Cardiac fibroblast (primary cell): ENCODE results near the gene STX8.
A peak's percentile ranks its signal among the peaks of the same experiment; 100 is the strongest.

ENCODE experiments used
- DNase-seq, 2 donors: peaks; one replicate each; pipeline versions ENCODE4 v3.0.0 to v3.0.0-alpha.2; 2010; ENCODE audit warnings: low read depth in 2 of 2
- H3K4me3 ChIP-seq, 2 donors: replicated peaks in 1 of 2; 1 replicate in 1 of 2; 2 replicates in 1 of 2; pipeline ENCODE4 v1.5.1; 2011; ENCODE audit warnings: low read depth in 2 of 2, low read length in 2 of 2, mild to moderate bottlenecking in 2 of 2, moderate library complexity in 1 of 2
- CTCF ChIP-seq: IDR thresholded peaks from one replicate; pipeline ENCODE4 v1.5.1; 2011; ENCODE audit warnings: low read depth, mild to moderate bottlenecking, low read length, inconsistent platforms

STX8 gene

GRCh38 chr17:9298135-9298534, 277.5 kb downstream of the STX8 start:
- no peak for TF ChIP-seq CTCF
- H3K4me3 ChIP-seq: no peak overlapping the region
- DNase-seq: no peak

GRCh38 chr17:9294661-9295210, 280.9 kb downstream of the STX8 start:
- TF ChIP-seq CTCF: no peak
- no peak overlapping the region for H3K4me3 ChIP-seq
- no peak for DNase-seq

GRCh38 chr17:9292561-9292941, 283.1 kb downstream of the STX8 start:
- TF ChIP-seq CTCF: no peak
- H3K4me3 ChIP-seq: no peak overlapping the region
- DNase-seq: no peak

GRCh38 chr17:9291912-9292560, 283.6 kb downstream of the STX8 start:
- TF ChIP-seq CTCF: peak; percentile 69
- DNase-seq: peak in 1 of 2 donors; percentile 33
- no peak overlapping the region for H3K4me3 ChIP-seq

- H3K4me3 ChIP-seq: no peak overlapping the region
- DNase-seq: no peak
- TF ChIP-seq CTCF: no peak
Measured at GRCh38 chr17:9290226-9290613, 285.4 kb downstream of the STX8 start.

DNA sequence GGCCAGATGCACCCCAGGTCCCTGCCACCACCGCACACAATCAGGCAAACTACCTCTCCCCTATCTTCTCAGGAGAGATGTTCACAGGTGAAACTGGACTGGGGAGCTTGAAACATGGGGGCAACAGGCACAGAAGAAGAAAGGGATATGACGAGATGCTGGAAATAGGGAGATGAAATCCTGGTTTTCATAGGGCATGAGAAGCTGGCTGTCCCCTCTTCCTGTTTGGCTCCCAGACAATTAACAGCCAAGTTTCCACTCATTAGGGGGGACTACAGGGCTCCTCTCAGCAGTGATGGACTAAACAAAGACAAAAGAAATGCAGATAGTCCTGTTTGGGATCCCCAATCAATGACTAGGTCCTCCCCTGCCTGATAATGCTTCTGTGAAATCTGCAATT, 288.3 kb downstream of the STX8 start:
- no peak overlapping the region for H3K4me3 ChIP-seq
- no peak for DNase-seq
- no peak for TF ChIP-seq CTCF

DNA sequence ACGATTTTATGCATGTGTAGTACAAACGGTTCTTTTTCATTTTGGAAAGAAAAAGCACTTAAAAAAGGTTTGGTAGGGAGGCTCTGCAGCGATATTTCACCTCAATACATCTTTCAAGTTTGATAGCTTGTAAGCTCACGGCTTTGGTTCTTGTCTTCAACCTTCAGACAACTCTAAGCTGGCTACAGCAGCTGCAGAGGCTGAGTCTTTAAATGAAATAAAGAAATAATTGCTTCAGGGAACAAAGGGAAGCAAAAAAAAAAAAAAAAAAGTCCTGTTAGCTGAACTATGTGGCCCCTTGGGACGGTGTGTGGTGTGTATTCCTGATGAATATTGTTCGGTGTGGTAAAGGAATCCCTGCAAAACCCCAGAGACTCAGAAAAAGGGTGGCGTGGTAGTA, 289.2 kb downstream of the STX8 start:
- no peak overlapping the region for H3K4me3 ChIP-seq
- DNase-seq: no peak
- no peak for TF ChIP-seq CTCF
